GM23338 (cell line): Measurements from ENCODE around the gene FMNL1. TPM values are rescaled to one million over a fixed set of nuclear protein-coding genes. Genes with fewer than 3 reads are reported as not detected.

ENCODE experiments used
- ATAC-seq: fragments of 200-7000 bp; cut with Tn5 transposase; 3 replicates; pipeline ENCODE4 v1.9.1; 2020
- DNase-seq: peaks from one replicate; pipeline ENCODE4 v3.0.0-alpha.2; 2015; ENCODE audit warnings: low spot score
- H2AFZ ChIP-seq: fragments of 200-600 bp; sonication (generic); 2 replicates; pipeline ENCODE4 v1.8.0; 2016; ENCODE audit warnings: antibody characterized with exemption, mild to moderate bottlenecking, moderate library complexity
- H3F3A ChIP-seq: fragments of 200-600 bp; sonication (generic); replicated peaks from 2 replicates; pipeline ENCODE4 v1.8.0; 2017; ENCODE audit warnings: antibody characterized with exemption, mixed run types, low read depth
- H3K27ac ChIP-seq: fragments of 200-600 bp; sonication (generic); 2 replicates; pipeline ENCODE4 v1.6.1; 2016; ENCODE audit warnings: low read depth
- H3K27me3 ChIP-seq: fragments of 200-600 bp; sonication (generic); 2 replicates; pipeline ENCODE4 v1.8.0; 2016; ENCODE audit warnings: mild to moderate bottlenecking, mixed run types, moderate library complexity; ENCODE audit not compliant: insufficient read depth
- H3K36me3 ChIP-seq: fragments of 200-600 bp; sonication (generic); 2 replicates; pipeline ENCODE4 v1.8.0; 2016; ENCODE audit warnings: mild to moderate bottlenecking; ENCODE audit not compliant: insufficient read depth
- H3K4me1 ChIP-seq: fragments of 200-600 bp; sonication (generic); 2 replicates; pipeline ENCODE4 v1.8.0; 2016; ENCODE audit warnings: mild to moderate bottlenecking, moderate library complexity; ENCODE audit not compliant: insufficient read depth
- H3K4me2 ChIP-seq: fragments of 200-600 bp; sonication (generic); 2 replicates; pipeline ENCODE4 v1.7.1; 2017; ENCODE audit warnings: mixed run types
- H3K4me3 ChIP-seq: fragments of 200-600 bp; sonication (generic); 2 replicates; pipeline ENCODE4 v1.6.1; 2016; ENCODE audit warnings: mixed run types
- H3K79me2 ChIP-seq: fragments of 200-600 bp; sonication (generic); replicated peaks from 2 replicates; pipeline ENCODE4 v1.8.0; 2017; ENCODE audit warnings: mild to moderate bottlenecking; ENCODE audit not compliant: insufficient read depth
- H3K9me2 ChIP-seq: fragments of 200-600 bp; sonication (generic); 2 replicates; pipeline ENCODE4 v1.8.0; 2017; ENCODE audit not compliant: insufficient read depth
- H4K20me1 ChIP-seq: fragments of 200-600 bp; sonication (generic); replicated peaks from 2 replicates; pipeline ENCODE4 v1.8.0; 2017; ENCODE audit warnings: mild to moderate bottlenecking; ENCODE audit not compliant: insufficient read depth
- H3K27ac Mint-ChIP-seq: 2 replicates; pipeline ENCODE4 v1.8.0; 2020; ENCODE audit warnings: inconsistent platforms, mild to moderate bottlenecking, moderate library complexity, mixed read lengths
- H3K27me3 Mint-ChIP-seq: 3 replicates; pipeline ENCODE4 v1.8.0; 2022; ENCODE audit warnings: low read depth, mild to moderate bottlenecking, moderate library complexity, mixed read lengths, inconsistent platforms; ENCODE audit not compliant: insufficient read depth, poor library complexity
- H3K36me3 Mint-ChIP-seq: 3 replicates; pipeline ENCODE4 v1.8.0; 2021; ENCODE audit warnings: low read depth, mild to moderate bottlenecking, inconsistent platforms, moderate library complexity, mixed read lengths
- H3K4me1 Mint-ChIP-seq: 3 replicates; pipeline ENCODE4 v1.8.0; 2020; ENCODE audit warnings: mild to moderate bottlenecking, inconsistent platforms, mixed read lengths
- H3K4me3 Mint-ChIP-seq: 3 replicates; pipeline ENCODE4 v1.8.0; 2021; ENCODE audit warnings: moderate library complexity, mild to moderate bottlenecking, inconsistent platforms, mixed read lengths
- H3K9me3 Mint-ChIP-seq: 3 replicates; pipeline ENCODE4 v1.8.0; 2020; ENCODE audit warnings: moderate library complexity, mild to moderate bottlenecking, inconsistent platforms, mixed read lengths
- CREB1 ChIP-seq: fragments of 250-450 bp; sonication (Bioruptor Pico); IDR thresholded peaks from 2 replicates; pipeline ENCODE4 v1.5.0; 2020; ENCODE audit warnings: low read depth, mild to moderate bottlenecking, moderate library complexity
- EZH2 ChIP-seq: fragments of 200-600 bp; sonication (generic); IDR thresholded peaks from one replicate; pipeline ENCODE4 v1.8.0; 2017; ENCODE audit warnings: antibody characterized with exemption, mild to moderate bottlenecking, low read depth; ENCODE audit not compliant: unreplicated experiment
- EZH2phosphoT487 ChIP-seq: fragments of 200-600 bp; sonication (generic); IDR thresholded peaks from one replicate; pipeline ENCODE4 v1.8.1; 2018; ENCODE audit warnings: antibody characterized with exemption; ENCODE audit not compliant: unreplicated experiment
- JUNB ChIP-seq: IDR thresholded peaks from one replicate; pipeline ENCODE4 v1.6.1; 2016; ENCODE audit warnings: antibody characterized with exemption; ENCODE audit not compliant: unreplicated experiment
- NANOG ChIP-seq: IDR thresholded peaks from 2 replicates; pipeline ENCODE4 v1.6.1; 2016; ENCODE audit warnings: antibody characterized with exemption, borderline replicate concordance
- POLR2AphosphoS5 ChIP-seq: IDR thresholded peaks from 2 replicates; pipeline ENCODE4 v1.6.1; 2016; ENCODE audit warnings: antibody characterized with exemption, low read depth
- STAT1 ChIP-seq: IDR thresholded peaks from one replicate; pipeline ENCODE4 v1.6.1; 2016; ENCODE audit warnings: antibody characterized with exemption; ENCODE audit not compliant: unreplicated experiment
- ZNF331 ChIP-seq: fragments of 250-450 bp; sonication (Bioruptor Pico); IDR thresholded peaks from 2 replicates; pipeline ENCODE4 v1.5.0; 2020; ENCODE audit warnings: low read depth, mild to moderate bottlenecking, moderate library complexity
- polyA plus RNA-seq: library from polyadenylated mRNA; unstranded; fragments of >200 nt; fragmentation: Nextera tagmentation; extraction: Ambion mirVana; gene quantifications from 2 replicates; pipeline ENCODE4 v1.2.1, GENCODE V29; 2016
- total RNA-seq: library from RNA; depleted of rRNA; stranded (reverse); fragments of >200 nt; shearing (Covaris generic); gene quantifications from 2 replicates; pipeline ENCODE4 v1.2.3, GENCODE V29; 2014
- TF ChIP-seq, protein P1 (sequence below): IDR thresholded peaks from one replicate; pipeline ENCODE4 v1.6.1; 2018; ENCODE audit warnings: antibody characterized with exemption; ENCODE audit not compliant: unreplicated experiment
- TF ChIP-seq, protein P2 (sequence below): IDR thresholded peaks from 2 replicates; pipeline ENCODE4 v1.6.1; 2016; ENCODE audit warnings: antibody characterized with exemption
- TF ChIP-seq, protein P3 (sequence below), 2 experiments: fragments of 200-600 bp in 1 of 2; sonication (generic) in 1 of 2; conservative IDR thresholded peaks; 2 replicates each; pipeline versions ENCODE4 v1.5.1 to v1.6.1; 2016 to 2017; ENCODE audit warnings: antibody characterized with exemption in 2 of 2, low read depth in 2 of 2, mild to moderate bottlenecking in 2 of 2, moderate library complexity in 1 of 2
- TF ChIP-seq, protein P4 (sequence below): fragments of 250-450 bp; sonication (Bioruptor Pico); IDR thresholded peaks from 2 replicates; pipeline ENCODE4 v1.5.0; 2020; ENCODE audit warnings: mild to moderate bottlenecking, moderate library complexity

FMNL1 gene
- total and polyA plus RNA-seq, 2 experiments from 2014 or later, result 6.6 to 9.3 TPM

DNA sequence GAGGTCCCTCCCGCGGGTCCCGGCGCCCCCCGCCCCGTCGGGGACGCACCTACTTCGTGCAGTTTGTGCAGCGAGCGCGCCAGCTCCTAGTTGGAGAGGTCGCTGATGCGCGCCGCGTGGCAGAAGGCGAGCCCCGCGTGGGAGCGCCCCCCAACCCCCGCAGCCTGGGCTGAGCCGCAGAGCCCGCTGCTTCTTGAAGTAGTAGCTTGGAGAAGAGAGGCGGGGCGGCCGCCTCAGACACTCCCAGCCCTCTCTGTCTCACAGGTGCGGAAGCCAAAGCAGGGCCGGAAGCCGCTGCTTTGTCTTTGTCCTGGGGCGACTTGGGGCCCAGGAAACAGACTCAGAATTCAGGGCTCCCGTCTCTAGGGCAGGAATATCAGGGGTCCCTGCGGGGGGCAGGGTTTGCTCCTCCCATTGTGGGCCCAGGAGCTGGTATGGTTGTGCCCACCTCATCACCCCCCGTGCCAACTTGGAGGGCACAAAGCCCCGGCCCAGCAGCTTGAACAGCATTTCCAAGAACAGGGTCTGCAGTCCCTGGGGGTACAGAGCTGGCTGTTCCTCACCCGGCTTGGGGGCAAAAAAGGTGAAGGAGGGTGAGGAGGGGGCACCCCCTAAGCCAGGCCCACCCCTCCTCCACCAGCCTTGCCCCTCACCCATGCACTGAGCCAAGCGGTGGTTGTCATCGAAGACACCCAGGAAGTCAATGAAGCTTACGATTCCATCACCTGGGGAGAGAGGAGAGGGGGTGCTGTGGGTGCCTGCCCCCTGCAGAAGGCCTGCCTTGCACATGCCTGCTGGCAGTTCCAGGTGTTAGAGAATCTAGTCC, 26.7 kb downstream of the FMNL1 start:
- peak; percentile 65 for ATAC-seq
- H3K36me3 Mint-ChIP-seq, result peaks cover 12% of the 10 kb centered on the region
- H3K4me1 Mint-ChIP-seq, result peaks cover 21% of the 10 kb centered on the region
- Histone ChIP-seq H3K4me2 (peak overlapping the region; percentile 99), H2AFZ (peak overlapping the region; percentile 86), H3K27me3 (no peaks in the 10 kb centered on the region), H3F3A (peaks cover 12% of the 10 kb centered on the region; the same call in 1 of the 2 replicates), H4K20me1 (no peaks in the 10 kb centered on the region), H3K36me3 (no peaks in the 10 kb centered on the region), H3K4me1 (peaks cover 18% of the 10 kb centered on the region), H3K4me3 (peak overlapping the region; percentile 96), H3K27ac (peak overlapping the region; percentile 94), H3K9me2 (no peaks in the 10 kb centered on the region), H3K79me2 (peaks cover 3% of the 10 kb centered on the region; the same call in 1 of the 2 replicates)
- H3K4me3 Mint-ChIP-seq, result peak overlapping the region; percentile 79
- H3K27me3 Mint-ChIP-seq, result peaks cover 16% of the 10 kb centered on the region
- TF ChIP-seq, protein P1, sequence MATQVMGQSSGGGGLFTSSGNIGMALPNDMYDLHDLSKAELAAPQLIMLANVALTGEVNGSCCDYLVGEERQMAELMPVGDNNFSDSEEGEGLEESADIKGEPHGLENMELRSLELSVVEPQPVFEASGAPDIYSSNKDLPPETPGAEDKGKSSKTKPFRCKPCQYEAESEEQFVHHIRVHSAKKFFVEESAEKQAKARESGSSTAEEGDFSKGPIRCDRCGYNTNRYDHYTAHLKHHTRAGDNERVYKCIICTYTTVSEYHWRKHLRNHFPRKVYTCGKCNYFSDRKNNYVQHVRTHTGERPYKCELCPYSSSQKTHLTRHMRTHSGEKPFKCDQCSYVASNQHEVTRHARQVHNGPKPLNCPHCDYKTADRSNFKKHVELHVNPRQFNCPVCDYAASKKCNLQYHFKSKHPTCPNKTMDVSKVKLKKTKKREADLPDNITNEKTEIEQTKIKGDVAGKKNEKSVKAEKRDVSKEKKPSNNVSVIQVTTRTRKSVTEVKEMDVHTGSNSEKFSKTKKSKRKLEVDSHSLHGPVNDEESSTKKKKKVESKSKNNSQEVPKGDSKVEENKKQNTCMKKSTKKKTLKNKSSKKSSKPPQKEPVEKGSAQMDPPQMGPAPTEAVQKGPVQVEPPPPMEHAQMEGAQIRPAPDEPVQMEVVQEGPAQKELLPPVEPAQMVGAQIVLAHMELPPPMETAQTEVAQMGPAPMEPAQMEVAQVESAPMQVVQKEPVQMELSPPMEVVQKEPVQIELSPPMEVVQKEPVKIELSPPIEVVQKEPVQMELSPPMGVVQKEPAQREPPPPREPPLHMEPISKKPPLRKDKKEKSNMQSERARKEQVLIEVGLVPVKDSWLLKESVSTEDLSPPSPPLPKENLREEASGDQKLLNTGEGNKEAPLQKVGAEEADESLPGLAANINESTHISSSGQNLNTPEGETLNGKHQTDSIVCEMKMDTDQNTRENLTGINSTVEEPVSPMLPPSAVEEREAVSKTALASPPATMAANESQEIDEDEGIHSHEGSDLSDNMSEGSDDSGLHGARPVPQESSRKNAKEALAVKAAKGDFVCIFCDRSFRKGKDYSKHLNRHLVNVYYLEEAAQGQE, result no peak
- TF ChIP-seq NANOG, result no peak
- no peak; the same call in 1 of the 2 replicates for TF ChIP-seq POLR2AphosphoS5
- TF ChIP-seq, protein P2, sequence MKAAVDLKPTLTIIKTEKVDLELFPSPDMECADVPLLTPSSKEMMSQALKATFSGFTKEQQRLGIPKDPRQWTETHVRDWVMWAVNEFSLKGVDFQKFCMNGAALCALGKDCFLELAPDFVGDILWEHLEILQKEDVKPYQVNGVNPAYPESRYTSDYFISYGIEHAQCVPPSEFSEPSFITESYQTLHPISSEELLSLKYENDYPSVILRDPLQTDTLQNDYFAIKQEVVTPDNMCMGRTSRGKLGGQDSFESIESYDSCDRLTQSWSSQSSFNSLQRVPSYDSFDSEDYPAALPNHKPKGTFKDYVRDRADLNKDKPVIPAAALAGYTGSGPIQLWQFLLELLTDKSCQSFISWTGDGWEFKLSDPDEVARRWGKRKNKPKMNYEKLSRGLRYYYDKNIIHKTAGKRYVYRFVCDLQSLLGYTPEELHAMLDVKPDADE, result no peak
- TF ChIP-seq EZH2phosphoT487, result no peak
- no peak for TF ChIP-seq CREB1
- no peak for TF ChIP-seq JUNB
- TF ChIP-seq, protein P3, sequence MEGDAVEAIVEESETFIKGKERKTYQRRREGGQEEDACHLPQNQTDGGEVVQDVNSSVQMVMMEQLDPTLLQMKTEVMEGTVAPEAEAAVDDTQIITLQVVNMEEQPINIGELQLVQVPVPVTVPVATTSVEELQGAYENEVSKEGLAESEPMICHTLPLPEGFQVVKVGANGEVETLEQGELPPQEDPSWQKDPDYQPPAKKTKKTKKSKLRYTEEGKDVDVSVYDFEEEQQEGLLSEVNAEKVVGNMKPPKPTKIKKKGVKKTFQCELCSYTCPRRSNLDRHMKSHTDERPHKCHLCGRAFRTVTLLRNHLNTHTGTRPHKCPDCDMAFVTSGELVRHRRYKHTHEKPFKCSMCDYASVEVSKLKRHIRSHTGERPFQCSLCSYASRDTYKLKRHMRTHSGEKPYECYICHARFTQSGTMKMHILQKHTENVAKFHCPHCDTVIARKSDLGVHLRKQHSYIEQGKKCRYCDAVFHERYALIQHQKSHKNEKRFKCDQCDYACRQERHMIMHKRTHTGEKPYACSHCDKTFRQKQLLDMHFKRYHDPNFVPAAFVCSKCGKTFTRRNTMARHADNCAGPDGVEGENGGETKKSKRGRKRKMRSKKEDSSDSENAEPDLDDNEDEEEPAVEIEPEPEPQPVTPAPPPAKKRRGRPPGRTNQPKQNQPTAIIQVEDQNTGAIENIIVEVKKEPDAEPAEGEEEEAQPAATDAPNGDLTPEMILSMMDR (conservative IDR thresholded peaks at IDR 0.05; ENCODE audit: low read depth in 2 of 2), result no peak
- TF ChIP-seq, protein P4, sequence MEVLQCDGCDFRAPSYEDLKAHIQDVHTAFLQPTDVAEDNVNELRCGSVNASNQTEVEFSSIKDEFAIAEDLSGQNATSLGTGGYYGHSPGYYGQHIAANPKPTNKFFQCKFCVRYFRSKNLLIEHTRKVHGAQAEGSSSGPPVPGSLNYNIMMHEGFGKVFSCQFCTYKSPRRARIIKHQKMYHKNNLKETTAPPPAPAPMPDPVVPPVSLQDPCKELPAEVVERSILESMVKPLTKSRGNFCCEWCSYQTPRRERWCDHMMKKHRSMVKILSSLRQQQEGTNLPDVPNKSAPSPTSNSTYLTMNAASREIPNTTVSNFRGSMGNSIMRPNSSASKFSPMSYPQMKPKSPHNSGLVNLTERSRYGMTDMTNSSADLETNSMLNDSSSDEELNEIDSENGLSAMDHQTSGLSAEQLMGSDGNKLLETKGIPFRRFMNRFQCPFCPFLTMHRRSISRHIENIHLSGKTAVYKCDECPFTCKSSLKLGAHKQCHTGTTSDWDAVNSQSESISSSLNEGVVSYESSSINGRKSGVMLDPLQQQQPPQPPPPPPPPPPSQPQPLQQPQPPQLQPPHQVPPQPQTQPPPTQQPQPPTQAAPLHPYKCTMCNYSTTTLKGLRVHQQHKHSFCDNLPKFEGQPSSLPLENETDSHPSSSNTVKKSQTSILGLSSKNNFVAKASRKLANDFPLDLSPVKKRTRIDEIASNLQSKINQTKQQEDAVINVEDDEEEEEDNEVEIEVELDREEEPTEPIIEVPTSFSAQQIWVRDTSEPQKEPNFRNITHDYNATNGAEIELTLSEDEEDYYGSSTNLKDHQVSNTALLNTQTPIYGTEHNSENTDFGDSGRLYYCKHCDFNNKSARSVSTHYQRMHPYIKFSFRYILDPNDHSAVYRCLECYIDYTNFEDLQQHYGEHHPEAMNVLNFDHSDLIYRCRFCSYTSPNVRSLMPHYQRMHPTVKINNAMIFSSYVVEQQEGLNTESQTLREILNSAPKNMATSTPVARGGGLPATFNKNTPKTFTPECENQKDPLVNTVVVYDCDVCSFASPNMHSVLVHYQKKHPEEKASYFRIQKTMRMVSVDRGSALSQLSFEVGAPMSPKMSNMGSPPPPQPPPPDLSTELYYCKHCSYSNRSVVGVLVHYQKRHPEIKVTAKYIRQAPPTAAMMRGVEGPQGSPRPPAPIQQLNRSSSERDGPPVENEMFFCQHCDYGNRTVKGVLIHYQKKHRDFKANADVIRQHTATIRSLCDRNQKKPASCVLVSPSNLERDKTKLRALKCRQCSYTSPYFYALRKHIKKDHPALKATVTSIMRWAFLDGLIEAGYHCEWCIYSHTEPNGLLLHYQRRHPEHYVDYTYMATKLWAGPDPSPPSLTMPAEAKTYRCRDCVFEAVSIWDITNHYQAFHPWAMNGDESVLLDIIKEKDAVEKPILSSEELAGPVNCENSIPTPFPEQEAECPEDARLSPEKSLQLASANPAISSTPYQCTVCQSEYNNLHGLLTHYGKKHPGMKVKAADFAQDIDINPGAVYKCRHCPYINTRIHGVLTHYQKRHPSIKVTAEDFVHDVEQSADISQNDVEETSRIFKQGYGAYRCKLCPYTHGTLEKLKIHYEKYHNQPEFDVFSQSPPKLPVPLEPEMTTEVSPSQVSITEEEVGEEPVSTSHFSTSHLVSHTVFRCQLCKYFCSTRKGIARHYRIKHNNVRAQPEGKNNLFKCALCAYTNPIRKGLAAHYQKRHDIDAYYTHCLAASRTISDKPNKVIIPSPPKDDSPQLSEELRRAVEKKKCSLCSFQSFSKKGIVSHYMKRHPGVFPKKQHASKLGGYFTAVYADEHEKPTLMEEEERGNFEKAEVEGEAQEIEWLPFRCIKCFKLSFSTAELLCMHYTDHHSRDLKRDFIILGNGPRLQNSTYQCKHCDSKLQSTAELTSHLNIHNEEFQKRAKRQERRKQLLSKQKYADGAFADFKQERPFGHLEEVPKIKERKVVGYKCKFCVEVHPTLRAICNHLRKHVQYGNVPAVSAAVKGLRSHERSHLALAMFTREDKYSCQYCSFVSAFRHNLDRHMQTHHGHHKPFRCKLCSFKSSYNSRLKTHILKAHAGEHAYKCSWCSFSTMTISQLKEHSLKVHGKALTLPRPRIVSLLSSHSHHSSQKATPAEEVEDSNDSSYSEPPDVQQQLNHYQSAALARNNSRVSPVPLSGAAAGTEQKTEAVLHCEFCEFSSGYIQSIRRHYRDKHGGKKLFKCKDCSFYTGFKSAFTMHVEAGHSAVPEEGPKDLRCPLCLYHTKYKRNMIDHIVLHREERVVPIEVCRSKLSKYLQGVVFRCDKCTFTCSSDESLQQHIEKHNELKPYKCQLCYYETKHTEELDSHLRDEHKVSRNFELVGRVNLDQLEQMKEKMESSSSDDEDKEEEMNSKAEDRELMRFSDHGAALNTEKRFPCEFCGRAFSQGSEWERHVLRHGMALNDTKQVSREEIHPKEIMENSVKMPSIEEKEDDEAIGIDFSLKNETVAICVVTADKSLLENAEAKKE (CRISPR knock-in tag), result no peak
- TF ChIP-seq STAT1, result no peak
- TF ChIP-seq ZNF331 (CRISPR knock-in tag), result no peak
- no peak for TF ChIP-seq EZH2
- DNase-seq, result peak; percentile 85
- peak overlapping the region; percentile 94 for H3K27ac Mint-ChIP-seq
- no peaks in the 10 kb centered on the region; the same call in 2 of the 3 replicates for H3K9me3 Mint-ChIP-seq
